HG03457 (cell line): Measurements from ENCODE around the gene KRTAP9-2.
"Not testable (repeated sequence)": the region's sequence is repeated elsewhere in the genome, so short reads cannot be mapped to it uniquely, and the experiment has no call there.

Experiments used
- ATAC-seq: cut with Tn5 transposase; IDR thresholded peaks from one replicate; pipeline ENCODE4 v1.9.1; 2021; ENCODE audit warnings: moderate number of reproducible peaks; ENCODE audit not compliant: unreplicated experiment

The KRTAP9-2 gene

DNA sequence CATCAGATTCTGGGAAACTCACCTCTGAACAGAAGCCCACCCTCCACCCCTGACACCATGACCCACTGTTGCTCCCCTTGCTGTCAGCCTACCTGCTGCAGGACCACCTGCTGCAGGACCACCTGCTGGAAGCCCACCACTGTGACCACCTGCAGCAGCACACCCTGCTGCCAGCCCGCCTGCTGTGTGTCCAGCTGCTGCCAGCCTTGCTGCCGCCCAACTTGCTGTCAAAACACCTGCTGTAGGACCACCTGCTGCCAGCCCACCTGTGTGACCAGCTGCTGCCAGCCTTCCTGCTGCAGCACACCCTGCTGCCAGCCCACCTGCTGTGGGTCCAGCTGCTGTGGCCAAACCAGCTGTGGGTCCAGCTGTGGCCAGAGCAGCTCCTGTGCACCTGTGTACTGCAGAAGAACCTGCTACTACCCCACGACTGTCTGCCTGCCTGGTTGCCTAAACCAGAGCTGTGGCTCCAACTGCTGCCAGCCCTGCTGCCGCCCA is at the start of gene KRTAP9-2:
Gene KRTAP9-2, plus strand, starts transcription at position 51 of the 498 bp plus-strand sequence. Its CDS starts 7 bp downstream, at position 58.
- not testable (repeated sequence) for ATAC-seq

DNA sequence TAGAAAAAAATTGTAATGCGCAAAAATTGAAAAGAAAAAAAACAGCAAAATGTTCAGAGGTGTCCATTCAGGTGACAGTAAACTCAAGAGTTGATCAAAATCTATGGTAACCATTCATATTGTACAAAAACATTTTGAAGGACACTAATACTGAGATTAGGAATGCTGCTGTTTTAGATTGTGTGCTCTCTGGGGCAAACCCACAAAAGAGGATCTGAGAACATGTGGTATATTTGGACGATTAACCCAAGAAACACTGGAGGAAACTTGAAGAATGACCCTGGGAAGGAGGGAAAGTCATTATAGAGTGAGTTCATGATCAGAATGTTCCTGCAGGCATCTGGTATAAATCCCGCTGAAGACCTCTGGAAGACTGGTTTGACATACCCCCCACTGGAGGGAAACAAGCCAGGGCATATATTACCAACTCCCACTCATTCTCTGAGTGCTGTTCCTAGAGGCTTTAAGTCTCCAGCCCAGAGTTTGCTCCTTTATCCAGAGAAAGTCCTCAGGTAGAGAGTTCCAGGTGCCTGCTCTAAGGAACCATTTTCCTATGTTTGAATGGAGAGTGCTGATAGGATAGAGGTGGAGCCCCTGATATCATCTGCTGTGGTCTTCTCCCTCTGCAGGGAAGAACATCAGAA is 49.6 kb upstream of the KRTAP9-2 start:
- ATAC-seq: no peak

GRCh38 chr17:41177727-41178271 is 48.6 kb upstream of the KRTAP9-2 start, which contains the start of gene KRTAP4-2:
KRTAP4-2 (minus strand) TSS chr17:41178221; CDS start chr17:41178164, 57 bp downstream.
- no peak for ATAC-seq

DNA sequence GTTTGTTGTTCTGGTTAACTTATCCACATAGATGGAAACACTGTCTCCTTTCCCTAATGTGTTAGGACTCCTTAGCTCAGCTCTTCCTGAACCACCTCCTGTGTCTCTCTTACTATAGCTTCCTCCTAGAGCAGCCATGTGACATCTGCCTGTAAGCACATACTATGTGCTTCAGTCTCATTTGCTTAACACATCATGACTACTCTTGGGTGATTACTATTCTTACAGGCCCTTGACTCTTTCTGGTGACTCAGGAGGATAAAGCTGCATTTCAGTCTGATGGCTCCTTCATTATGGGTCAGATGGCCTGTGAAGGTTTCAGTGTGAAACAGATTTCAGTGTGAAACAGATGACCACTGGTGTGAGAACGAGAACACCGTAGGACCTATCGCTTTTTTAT is 48.1 kb upstream of the KRTAP9-2 start:
- ATAC-seq: no peak

DNA sequence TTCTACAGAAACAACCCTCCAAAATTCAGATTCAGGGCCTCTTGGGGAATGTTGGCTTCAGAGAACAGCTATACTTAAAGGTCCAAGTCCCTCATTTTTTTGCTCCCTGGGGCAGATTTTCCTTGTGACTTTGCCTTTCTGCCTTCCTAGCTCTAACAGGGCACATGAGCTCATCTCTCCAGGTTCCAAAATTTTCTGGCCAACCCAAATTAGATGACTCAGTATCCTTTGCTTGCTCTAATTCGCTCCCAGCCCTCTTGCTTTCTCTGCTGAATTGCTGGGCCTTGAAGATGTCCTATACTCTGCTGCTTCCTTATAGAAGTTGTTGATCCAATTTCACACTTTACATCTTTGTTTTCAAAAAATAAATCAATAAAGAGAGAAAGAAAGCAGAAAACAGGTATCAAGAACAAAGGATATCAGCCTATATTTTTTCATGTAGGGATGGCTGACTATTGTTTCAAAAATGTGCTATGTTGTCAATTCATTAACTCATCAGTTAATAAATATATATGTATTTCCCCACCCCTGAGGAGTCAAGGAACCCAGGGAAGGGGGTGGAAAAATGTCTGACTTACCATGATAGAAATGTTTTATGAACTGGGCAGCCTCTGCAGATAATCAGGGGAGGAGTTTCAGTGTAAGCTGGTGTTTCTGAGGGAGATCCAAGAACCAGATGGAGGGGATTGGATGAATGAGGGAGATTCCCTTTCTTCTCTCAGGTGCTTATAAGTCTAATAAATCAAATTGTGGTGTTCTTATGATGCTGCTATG is 47.4 kb upstream of the KRTAP9-2 start:
- ATAC-seq: no peak

GRCh38 chr17:41184480-41184961 is 41.9 kb upstream of the KRTAP9-2 start, which contains the start of gene KRTAP4-1:
KRTAP4-1 (minus strand) TSS chr17:41184911; CDS start chr17:41184854, 57 bp downstream.
- ATAC-seq: no peak

- no peak for ATAC-seq
These were observed 41.4 kb upstream of the KRTAP9-2 start for GRCh38 chr17:41185001-41185400.

DNA sequence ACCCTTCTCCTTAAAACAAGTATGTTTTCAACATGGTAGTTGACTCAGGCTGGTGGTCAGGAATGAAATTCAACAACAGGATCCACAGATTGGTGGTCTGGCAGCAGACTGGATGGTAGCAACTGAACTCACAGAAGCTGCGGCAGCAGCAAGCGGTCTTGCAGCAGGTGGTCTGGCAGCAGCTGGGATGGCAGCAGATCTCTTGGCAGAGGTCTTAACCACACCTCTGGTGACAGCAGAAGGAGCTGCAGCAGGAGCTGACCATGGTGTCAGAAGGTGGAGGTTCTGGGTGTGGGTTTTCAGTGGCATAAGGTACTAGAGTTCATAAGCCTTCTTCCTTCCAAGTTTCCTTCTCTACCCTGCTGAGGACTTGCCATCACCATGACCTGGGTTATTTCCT is 39.6 kb upstream of the KRTAP9-2 start:
- no peak for ATAC-seq

GRCh38 chr17:41189837-41190318 is 36.6 kb upstream of the KRTAP9-2 start, which contains the start of gene KRTAP9-1:
KRTAP9-1 (plus strand) TSS chr17:41189887; CDS start chr17:41189887, 0 bp downstream.
- not testable (repeated sequence) for ATAC-seq

DNA sequence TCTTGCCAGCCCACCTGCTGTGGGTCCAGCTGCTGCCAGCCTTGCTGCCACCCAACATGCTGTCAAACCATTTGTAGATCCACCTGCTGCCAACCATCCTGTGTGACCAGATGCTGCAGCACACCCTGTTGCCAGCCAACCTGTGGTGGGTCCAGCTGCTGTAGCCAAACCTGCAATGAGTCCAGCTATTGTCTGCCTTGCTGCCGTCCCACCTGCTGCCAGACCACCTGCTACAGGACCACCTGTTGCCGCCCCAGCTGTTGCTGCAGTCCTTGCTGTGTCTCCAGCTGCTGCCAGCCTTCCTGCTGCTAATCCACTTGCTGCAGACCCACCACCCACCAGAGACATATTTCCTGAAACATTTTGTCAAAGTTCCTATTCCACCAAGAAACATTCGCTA is 36.1 kb upstream of the KRTAP9-2 start:
- ATAC-seq: no peak

GRCh38 chr17:41196068-41196467 is 30.4 kb upstream of the KRTAP9-2 start:
- ATAC-seq: no peak

- ATAC-seq: no peak
These were observed 26.9 kb upstream of the KRTAP9-2 start for GRCh38 chr17:41199421-41200078.

GRCh38 chr17:41211845-41212466 is 14.5 kb upstream of the KRTAP9-2 start:
- ATAC-seq: no peak

DNA sequence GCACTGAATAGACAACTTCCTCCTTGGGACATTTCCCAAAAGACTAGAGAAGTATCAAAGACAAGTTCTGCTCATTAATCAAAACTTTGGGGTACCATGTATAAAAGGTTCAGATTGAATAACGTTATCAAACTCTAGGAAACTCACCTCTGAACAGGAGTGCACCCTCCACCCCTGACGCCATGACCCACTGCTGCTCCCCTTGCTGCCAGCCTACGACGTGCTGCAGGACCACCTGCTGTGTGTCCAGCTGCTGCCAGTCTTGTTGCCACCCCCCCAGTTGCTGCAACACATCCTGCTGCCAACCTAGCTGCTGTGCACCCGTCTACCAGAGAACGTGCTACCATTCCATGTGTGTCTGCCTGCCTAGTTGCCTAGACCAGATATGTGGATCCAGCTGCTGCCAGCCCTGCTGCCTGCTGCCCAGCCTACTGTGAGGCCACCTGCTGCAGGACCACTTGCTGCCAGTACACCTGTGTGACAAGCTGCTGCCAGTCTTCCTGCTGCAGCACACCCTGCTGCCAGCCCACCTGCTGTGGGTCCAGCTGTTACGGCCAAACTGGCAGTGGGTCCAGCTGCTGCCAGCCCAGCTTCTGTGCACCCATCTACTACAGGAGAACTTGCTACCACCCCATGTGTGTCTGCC is 13.8 kb upstream of the KRTAP9-2 start:
- ATAC-seq: no peak

- ATAC-seq: no peak
These were observed 10.8 kb upstream of the KRTAP9-2 start for GRCh38 chr17:41215681-41216080.

GRCh38 chr17:41223821-41224220 is 2.6 kb upstream of the KRTAP9-2 start:
- ATAC-seq: no peak

GRCh38 chr17:41226051-41226450 is 397 bp upstream of the KRTAP9-2 start:
- ATAC-seq: no peak

- ATAC-seq: no peak
These were observed 3.6 kb downstream of the KRTAP9-2 start for GRCh38 chr17:41230094-41230493.

DNA sequence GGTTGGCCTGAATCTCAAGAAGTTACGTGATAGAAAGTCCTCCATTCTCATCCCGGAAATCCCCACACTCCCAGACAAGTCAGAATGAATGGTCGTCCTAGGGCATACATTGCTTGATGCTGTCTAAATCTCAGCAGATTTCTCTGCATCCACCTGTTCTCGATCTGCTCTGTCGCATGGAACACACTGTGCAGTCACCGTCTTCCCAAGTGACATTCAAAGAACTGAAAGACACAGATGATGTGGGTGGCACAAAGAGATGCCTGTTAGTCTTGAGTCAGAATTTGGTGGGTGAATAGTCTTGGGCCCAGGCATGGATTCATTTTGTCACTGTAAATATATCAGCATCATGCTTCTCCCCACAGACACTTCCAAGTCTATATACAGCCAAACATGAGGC is 5.3 kb downstream of the KRTAP9-2 start:
- no peak for ATAC-seq
